ENCODE data around the gene JOSD2. TPM values are rescaled to one million over a fixed set of nuclear protein-coding genes. Genes with fewer than 3 reads are reported as not detected.

The JOSD2 gene
- total and polyA plus RNA-seq, 2 donors (not counting 1 experiment from before 2014, with no cell fraction given), result 25.0 to 32.8 TPM

DNA sequence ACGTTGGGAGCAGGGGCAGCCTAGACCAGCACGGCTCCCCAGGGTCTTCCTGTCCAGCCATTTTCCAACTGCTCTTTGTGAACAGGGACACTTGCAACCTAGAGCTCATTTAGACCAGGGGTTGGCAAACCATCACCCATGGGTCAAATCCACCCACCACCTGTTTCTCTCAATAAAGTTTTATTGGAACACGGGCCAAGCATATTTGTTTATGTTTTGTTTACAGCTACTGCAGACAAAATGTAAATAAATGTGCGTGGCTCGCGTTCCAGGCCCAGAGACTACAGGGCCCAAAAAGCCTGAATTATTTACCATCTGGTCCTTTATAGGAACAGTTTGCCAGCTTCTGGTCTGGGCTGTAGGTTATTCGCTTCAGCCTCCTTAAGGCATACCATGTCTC, 48.0 kb downstream of the JOSD2 start:
- intact Hi-C loops (cut with micrococcal nuclease), result no loop called here
- POLR2A ChIA-PET, result interaction anchor here (0.6 kb wide), 1 partner anchor 161 kb away, joined by 8 read pairs; no protein-coding TSS in a partner anchor
- ATAC-seq (ENCODE audit: low read depth), result no peak

More for the DNA sequence above, 48.0 kb downstream of the JOSD2 start:
- no peak overlapping the region for H2AFZ ChIP-seq (ENCODE audit: insufficient read depth, low read depth, low read length, poor library complexity, severe bottlenecking)
- H3K27me3 Mint-ChIP-seq, result no peaks in the 10 kb centered on the region
- peaks cover 21 to 26% of the 10 kb centered on the region in 2 donors for H3K4me1 ChIP-seq (ENCODE audit: control insufficient read depth in 2 of 2, insufficient read depth in 2 of 2, low read length in 2 of 2)
- H4K20me1 ChIP-seq (ENCODE audit: control insufficient read depth, insufficient read depth, low read length, poor library complexity, severe bottlenecking), result no peaks in the 10 kb centered on the region
- CTCF ChIA-PET, result interaction anchor here (1.0 to 4.3 kb wide), 11 partner anchors 11 to 120 kb away, joined by 3 to 131 read pairs (median 8); partner anchors contain the start of genes NAPSA, NR1H2, POLD1 and SPIB
- no peak overlapping the region for H3K4me3 ChIP-seq (ENCODE audit: control extremely low read depth in 1 of 5, extremely low read depth in 1 of 5, insufficient read depth in 1 of 5, low read depth in 2 of 5, low read length in 4 of 5)
- H3K4me3 Mint-ChIP-seq, result no peak overlapping the region
- no peak for TF ChIP-seq EZH2 (IDR thresholded peaks at IDR 0.05; ENCODE audit: borderline replicate concordance, insufficient read depth, low read depth, low read length, poor library complexity, severe bottlenecking)
- TF ChIP-seq, protein P1, sequence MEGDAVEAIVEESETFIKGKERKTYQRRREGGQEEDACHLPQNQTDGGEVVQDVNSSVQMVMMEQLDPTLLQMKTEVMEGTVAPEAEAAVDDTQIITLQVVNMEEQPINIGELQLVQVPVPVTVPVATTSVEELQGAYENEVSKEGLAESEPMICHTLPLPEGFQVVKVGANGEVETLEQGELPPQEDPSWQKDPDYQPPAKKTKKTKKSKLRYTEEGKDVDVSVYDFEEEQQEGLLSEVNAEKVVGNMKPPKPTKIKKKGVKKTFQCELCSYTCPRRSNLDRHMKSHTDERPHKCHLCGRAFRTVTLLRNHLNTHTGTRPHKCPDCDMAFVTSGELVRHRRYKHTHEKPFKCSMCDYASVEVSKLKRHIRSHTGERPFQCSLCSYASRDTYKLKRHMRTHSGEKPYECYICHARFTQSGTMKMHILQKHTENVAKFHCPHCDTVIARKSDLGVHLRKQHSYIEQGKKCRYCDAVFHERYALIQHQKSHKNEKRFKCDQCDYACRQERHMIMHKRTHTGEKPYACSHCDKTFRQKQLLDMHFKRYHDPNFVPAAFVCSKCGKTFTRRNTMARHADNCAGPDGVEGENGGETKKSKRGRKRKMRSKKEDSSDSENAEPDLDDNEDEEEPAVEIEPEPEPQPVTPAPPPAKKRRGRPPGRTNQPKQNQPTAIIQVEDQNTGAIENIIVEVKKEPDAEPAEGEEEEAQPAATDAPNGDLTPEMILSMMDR (IDR thresholded peaks at IDR 0.05), result no peak
- no peak for DNase-seq
- no peak overlapping the region for H3K27ac ChIP-seq (ENCODE audit: low read length in 2 of 2)
- WGBS (ENCODE audit: insufficient coverage), result 79% methylated on average over 3 of the region's 7 CpGs
- H3K9me3 Mint-ChIP-seq (ENCODE audit: insufficient read depth), result no peaks in the 10 kb centered on the region
- no peaks in the 10 kb centered on the region for H3K9me3 ChIP-seq (ENCODE audit: control extremely low read depth in 1 of 3, control insufficient read depth in 2 of 3, insufficient read depth in 1 of 3, low read length in 2 of 3)
- H3K27me3 ChIP-seq (replicated peaks in 1 of 4; ENCODE audit: control extremely low read depth in 1 of 4, control insufficient read depth in 3 of 4, insufficient read depth in 4 of 4, low read length in 3 of 4), result no peaks in the 10 kb centered on the region
- no peaks in the 10 kb centered on the region for H3K36me3 ChIP-seq (replicated peaks in 1 of 2; ENCODE audit: control extremely low read depth in 1 of 2, control insufficient read depth in 1 of 2, extremely low read depth in 1 of 2, insufficient read depth in 2 of 2, low read length in 1 of 2)
- no peak overlapping the region for H3K9ac ChIP-seq (ENCODE audit: low read length)
- H3K4me1 Mint-ChIP-seq, result peaks cover 18% of the 10 kb centered on the region
- no peak overlapping the region for H3K4me2 ChIP-seq (replicated peaks; ENCODE audit: low read depth, low read length, poor library complexity, severe bottlenecking)
- no peaks in the 10 kb centered on the region for H3K79me2 ChIP-seq (ENCODE audit: control insufficient read depth, insufficient read depth, low read length)
- H3K27ac Mint-ChIP-seq, result no peak overlapping the region
